H1 (cell line): Measurements from ENCODE around the gene LRP1. TPM values are rescaled to one million over a fixed set of nuclear protein-coding genes. Genes with fewer than 3 reads are reported as not detected.

Experiments
- CTCF ChIA-PET: fragments of 300-600 bp; sonication (Branson Sonifier 250); formaldehyde crosslinking; loops from one replicate; lab custom pipeline; 2021; ENCODE audit not compliant: partially characterized antibody; lab: Charles Lee
- POLR2A ChIA-PET: fragments of 300-600 bp; sonication (Branson Sonifier 250); formaldehyde crosslinking; loops from one replicate; lab custom pipeline; 2021; ENCODE audit warnings: inconsistent platforms; ENCODE audit not compliant: partially characterized antibody; lab: Charles Lee
- DNase-seq, 2 experiments: peaks; one replicate each; pipeline versions ENCODE4 v3.0.0 to v3.0.0-alpha.2; 2010 to 2022; ENCODE audit warnings: low spot score in 2 of 2, low read depth in 1 of 2, mixed read lengths in 1 of 2
- FAIRE-seq: peaks from 2 replicates; lab custom pipeline; 2011; peaks lifted over from hg19 to GRCh38; lab: Jason Lieb, UNC
- H2AFZ ChIP-seq: 2 replicates; pipeline ENCODE4 v1.8.1; 2012; ENCODE audit warnings: low read length, inconsistent platforms
- H2AK5ac ChIP-seq: 2 replicates; pipeline ENCODE4 v1.6.1; 2013; ENCODE audit warnings: low read depth, low read length
- H2BK120ac ChIP-seq: replicated peaks from 2 replicates; pipeline ENCODE3; 2013; ENCODE audit warnings: low read depth, low read length, inconsistent platforms
- H2BK12ac ChIP-seq: 2 replicates; pipeline ENCODE4 v1.6.1; 2013; ENCODE audit warnings: low read depth, low read length
- H2BK15ac ChIP-seq: 2 replicates; pipeline ENCODE4 v1.6.1; 2013; ENCODE audit warnings: low read length
- H2BK20ac ChIP-seq: 2 replicates; pipeline ENCODE4 v1.6.1; 2013; ENCODE audit warnings: low read length
- H2BK5ac ChIP-seq: 2 replicates; pipeline ENCODE4 v1.6.1; 2013; ENCODE audit warnings: low read depth, low read length
- H3K14ac ChIP-seq: 2 replicates; pipeline ENCODE4 v1.6.1; 2013; ENCODE audit warnings: inconsistent platforms; ENCODE audit not compliant: insufficient read length
- H3K18ac ChIP-seq: 2 replicates; pipeline ENCODE4 v1.6.1; 2013; ENCODE audit warnings: low read length; ENCODE audit errors: extremely low read depth
- H3K23ac ChIP-seq: 2 replicates; pipeline ENCODE4 v1.6.1; 2013; ENCODE audit warnings: inconsistent platforms; ENCODE audit not compliant: insufficient read length
- H3K23me2 ChIP-seq: 2 replicates; pipeline ENCODE4 v1.6.1; 2013; ENCODE audit warnings: low read depth, low read length
- H3K27ac ChIP-seq: 2 replicates; pipeline ENCODE4 v1.6.1; 2011; ENCODE audit warnings: low read depth, low read length, inconsistent platforms
- H3K27me3 ChIP-seq, 4 experiments: replicated peaks in 1 of 4; 1 replicate in 1 of 4; 2 replicates in 3 of 4; pipeline versions ENCODE4 v1.6.1 to v1.8.1; 2011 to 2013; ENCODE audit warnings: low read length in 3 of 4, mild to moderate bottlenecking in 3 of 4, inconsistent platforms in 2 of 4, mixed read lengths in 2 of 4, moderate library complexity in 1 of 4; ENCODE audit not compliant: control insufficient read depth in 3 of 4, insufficient read depth in 3 of 4; ENCODE audit errors: extremely low read depth in 1 of 4
- H3K36me3 ChIP-seq, 4 experiments: 2 replicates each; pipeline versions ENCODE4 v1.6.1 to v1.8.1; 2011 to 2013; ENCODE audit warnings: mild to moderate bottlenecking in 4 of 4, low read length in 3 of 4, moderate library complexity in 2 of 4, control low read depth in 1 of 4, inconsistent platforms in 1 of 4; ENCODE audit not compliant: insufficient read depth in 4 of 4, control insufficient read depth in 2 of 4
- H3K4ac ChIP-seq: replicated peaks from 2 replicates; pipeline ENCODE3; 2013; ENCODE audit warnings: low read length, low read depth, mixed read lengths, inconsistent platforms; ENCODE audit not compliant: insufficient read length
- H3K4me1 ChIP-seq, 4 experiments: replicated peaks in 1 of 4; 1 replicate in 1 of 4; 2 replicates in 3 of 4; pipeline versions ENCODE4 v1.6.1 to v1.8.1; 2011 to 2013; ENCODE audit warnings: low read length in 3 of 4, inconsistent platforms in 2 of 4, mixed read lengths in 1 of 4; ENCODE audit not compliant: insufficient read depth in 4 of 4, control insufficient read depth in 3 of 4
- H3K4me2 ChIP-seq, 2 experiments: 2 replicates each; pipeline versions ENCODE4 v1.6.1 to v1.8.1; 2011 to 2013; ENCODE audit warnings: low read depth in 2 of 2, low read length in 2 of 2, control low read depth in 1 of 2, inconsistent platforms in 1 of 2, mild to moderate bottlenecking in 1 of 2; ENCODE audit not compliant: insufficient read depth in 1 of 2
- H3K4me3 ChIP-seq, 4 experiments: fragments of 200-600, 300-600 bp in 1 of 4; sonication (generic), shearing (Covaris generic), sonication (Bioruptor Twin) in 1 of 4; 2 replicates each; pipeline versions ENCODE4 v1.5.1 to v1.8.1; 2011 to 2016; ENCODE audit warnings: low read length in 4 of 4, low read depth in 3 of 4, control low read depth in 2 of 4, inconsistent platforms in 2 of 4, mild to moderate bottlenecking in 2 of 4, mixed read lengths in 1 of 4, moderate library complexity in 1 of 4; ENCODE audit not compliant: insufficient read depth in 2 of 4; ENCODE audit errors: extremely low read depth in 1 of 4
- H3K56ac ChIP-seq: replicated peaks from 2 replicates; pipeline ENCODE3; 2013; ENCODE audit warnings: low read depth, mild to moderate bottlenecking, mixed read lengths, low read length, inconsistent platforms; ENCODE audit not compliant: insufficient read length
- H3K79me1 ChIP-seq: 2 replicates; pipeline ENCODE4 v1.6.1; 2013; ENCODE audit warnings: low read depth, low read length, control low read depth
- H3K79me2 ChIP-seq, 2 experiments: 2 replicates each; pipeline versions ENCODE4 v1.6.1 to v1.8.1; 2012 to 2013; ENCODE audit warnings: low read length in 2 of 2, mild to moderate bottlenecking in 2 of 2, inconsistent platforms in 1 of 2; ENCODE audit not compliant: insufficient read depth in 2 of 2, control insufficient read depth in 1 of 2
- H3K9ac ChIP-seq, 4 experiments: replicated peaks in 1 of 4; 1 replicate in 1 of 4; 2 replicates in 3 of 4; pipeline versions ENCODE4 v1.6.1 to v1.8.1; 2011 to 2013; ENCODE audit warnings: low read depth in 3 of 4, low read length in 3 of 4, control low read depth in 2 of 4, mild to moderate bottlenecking in 2 of 4, moderate library complexity in 2 of 4, inconsistent platforms in 1 of 4; ENCODE audit errors: extremely low read depth in 1 of 4
- H3K9me3 ChIP-seq, 2 experiments: 2 replicates each; pipeline versions ENCODE4 v1.6.1 to v1.8.1; 2012 to 2013; ENCODE audit warnings: mild to moderate bottlenecking in 2 of 2, moderate library complexity in 2 of 2, control low read depth in 1 of 2, inconsistent platforms in 1 of 2, low read depth in 1 of 2, low read length in 1 of 2, mixed read lengths in 1 of 2; ENCODE audit not compliant: insufficient read depth in 2 of 2
- H4K20me1 ChIP-seq, 2 experiments: replicated peaks in 1 of 2; 2 replicates each; pipeline versions ENCODE3 to v1.8.1; 2011 to 2013; ENCODE audit warnings: inconsistent platforms in 2 of 2, low read length in 2 of 2, mild to moderate bottlenecking in 1 of 2; ENCODE audit not compliant: insufficient read depth in 2 of 2, control insufficient read depth in 1 of 2
- H4K5ac ChIP-seq: 2 replicates; pipeline ENCODE4 v1.6.1; 2013; ENCODE audit warnings: low read length, low read depth, mixed read lengths, inconsistent platforms; ENCODE audit not compliant: insufficient read length
- H4K8ac ChIP-seq: 2 replicates; pipeline ENCODE4 v1.8.0; 2013; ENCODE audit warnings: mild to moderate bottlenecking, moderate library complexity, low read length, inconsistent platforms; ENCODE audit not compliant: insufficient read depth; ENCODE audit errors: extremely low read depth
- H4K91ac ChIP-seq: replicated peaks from 2 replicates; pipeline ENCODE3; 2013; ENCODE audit warnings: low read length, mixed read lengths, inconsistent platforms; ENCODE audit not compliant: insufficient read length
- ASH2L ChIP-seq: fragments of 200-600, 300-600 bp; sonication (generic); IDR thresholded peaks from one replicate; pipeline ENCODE4 v1.7.1; 2017; ENCODE audit warnings: low read length
- BRCA1 ChIP-seq: IDR thresholded peaks from 2 replicates; pipeline ENCODE4 v1.6.1; 2012; ENCODE audit warnings: low read depth, low read length, improper control_type of control experiment
- CBX5 ChIP-seq: fragments of 300-800, 300-1000 bp; sonication (generic); IDR thresholded peaks from 2 replicates; pipeline ENCODE4 v1.7.1; 2016; ENCODE audit warnings: antibody characterized with exemption, low read length, low read depth
- CTBP2 ChIP-seq: IDR thresholded peaks from 2 replicates; pipeline ENCODE4 v1.7.0; 2011; ENCODE audit warnings: borderline replicate concordance, mild to moderate bottlenecking, moderate library complexity, mixed read lengths, low read length; ENCODE audit not compliant: insufficient read depth, insufficient read length
- FOSL1 ChIP-seq: IDR thresholded peaks from 2 replicates; pipeline ENCODE4 v1.6.1; 2011; ENCODE audit warnings: mild to moderate bottlenecking, low read depth, low read length, moderate library complexity; ENCODE audit not compliant: insufficient read depth
- RAD21 ChIP-seq, 2 experiments: IDR thresholded peaks in 1 of 2; conservative IDR thresholded peaks in 1 of 2; 2 replicates each; pipeline ENCODE4 v1.6.1; 2011; ENCODE audit warnings: low read depth in 2 of 2, low read length in 2 of 2, improper control_type of control experiment in 1 of 2, inconsistent platforms in 1 of 2, mild to moderate bottlenecking in 1 of 2, moderate library complexity in 1 of 2
- RNF2 ChIP-seq: fragments of 200-900, 300-1000 bp; sonication (generic); IDR thresholded peaks from 2 replicates; pipeline ENCODE4 v1.7.1; 2016; ENCODE audit warnings: borderline replicate concordance, low read depth, mild to moderate bottlenecking, antibody characterized with exemption, low read length; ENCODE audit not compliant: poor library complexity, severe bottlenecking; ENCODE audit errors: missing control alignments
- SIRT6 ChIP-seq: IDR thresholded peaks from one replicate; pipeline ENCODE4 v1.7.1; 2012; ENCODE audit warnings: low read length, inconsistent platforms
- SIX5 ChIP-seq: IDR thresholded peaks from 2 replicates; pipeline ENCODE4 v1.6.1; 2011; ENCODE audit warnings: mild to moderate bottlenecking, low read depth, low read length
- SP4 ChIP-seq: IDR thresholded peaks from 2 replicates; pipeline ENCODE4 v1.6.1; 2012; ENCODE audit warnings: low read length, inconsistent platforms
- TCF12 ChIP-seq: IDR thresholded peaks from 2 replicates; pipeline ENCODE4 v1.6.1; 2011; ENCODE audit warnings: low read depth, mild to moderate bottlenecking, low read length
- ZNF274 ChIP-seq: IDR thresholded peaks from 2 replicates; pipeline ENCODE4 v1.7.0; 2012; ENCODE audit warnings: low read length, borderline replicate concordance; ENCODE audit errors: extremely low read depth
- WGBS, 2 experiments: shearing (Covaris generic) in 1 of 2; methylation state at CpG; one replicate each; pipeline versions ENCODE4 v1.1.6 to v1.1.7; 2013 to 2015; ENCODE audit warnings: low lambda C conversion rate in 2 of 2, mixed read lengths in 2 of 2, inconsistent platforms in 1 of 2, low coverage in 1 of 2, missing lambda C conversion rate in 1 of 2; ENCODE audit not compliant: insufficient replicate concordance in 2 of 2, insufficient coverage in 1 of 2, insufficient read length in 1 of 2; ENCODE audit errors: extremely low coverage in 1 of 2, missing lambda C conversion rate in 1 of 2; 5-methylcytosine and 5-hydroxymethylcytosine counted together
- polyA plus RNA-seq, 7 experiments: library from polyadenylated mRNA; depleted of rRNA in 3 of 7; stranded (reverse) in 5 of 7; unstranded in 2 of 7; fragments of >200 nt in 5 of 7; fragments of 200-250 nt in 2 of 7; gene quantifications; 1 replicate in 5 of 7; 2 replicates in 1 of 7; 4 replicates in 1 of 7; pipeline versions ENCODE4 v1.2.1 to v1.2.3, GENCODE V29; 2011 to 2013; ENCODE audit warnings: missing spikeins in 2 of 7, mixed read lengths in 2 of 7
- total RNA-seq: library from RNA; stranded (reverse); fragmentation: NEBNext Ultra II Directional; extraction: Animal tissue kit (Norgen Biotek cat#: 25700); gene quantifications from 2 replicates; pipeline ENCODE4 v1.2.1, GENCODE V29; 2021

The LRP1 gene
- total and polyA plus RNA-seq, 2 of the 8 experiments (the other 6 are each of a cell fraction or from before 2014, with no cell fraction given): 35.3 to 92.5 TPM

DNA sequence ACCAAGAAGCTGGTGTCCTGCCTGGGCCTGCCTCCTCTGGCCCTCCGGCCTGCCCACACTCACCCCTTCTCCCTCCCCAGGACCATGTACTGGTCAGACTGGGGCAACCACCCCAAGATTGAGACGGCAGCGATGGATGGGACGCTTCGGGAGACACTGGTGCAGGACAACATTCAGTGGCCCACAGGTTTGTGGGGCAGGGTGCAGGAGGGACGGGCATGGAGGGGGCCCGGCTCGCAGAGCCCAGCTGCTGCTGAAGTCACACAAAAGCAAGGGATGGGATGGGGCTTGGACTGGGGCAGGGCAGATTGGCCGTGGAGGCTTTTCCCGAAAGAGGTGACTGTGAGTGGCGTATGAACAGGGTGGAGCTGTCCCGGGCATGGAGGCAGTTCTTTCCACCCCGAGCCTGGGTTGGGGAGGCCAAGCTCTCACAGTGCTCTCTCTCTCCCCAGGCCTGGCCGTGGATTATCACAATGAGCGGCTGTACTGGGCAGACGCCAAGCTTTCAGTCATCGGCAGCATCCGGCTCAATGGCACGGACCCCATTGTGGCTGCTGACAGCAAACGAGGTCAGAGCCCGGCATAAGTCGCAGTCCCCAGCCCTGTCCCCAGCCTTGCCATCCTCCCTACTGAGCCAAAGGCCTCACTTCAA is 80.5 kb downstream of the LRP1 start:
- Histone ChIP-seq H3K79me1 (no peaks in the 10 kb centered on the region), H3K23ac (no peak overlapping the region), H3K27me3 (peaks cover 0 to 2% (median under 1%) of the 10 kb centered on the region in 4 experiments; a peak in 2 of 7 replicates), H4K91ac (no peak overlapping the region), H3K14ac (no peak overlapping the region), H2BK20ac (no peak overlapping the region), H2AK5ac (no peak overlapping the region), H2AFZ (no peak overlapping the region), H2BK15ac (no peak overlapping the region), H3K4me2 (no peak overlapping the region), H2BK120ac (no peak overlapping the region), H3K79me2 (no peaks in the 10 kb centered on the region), H2BK5ac (no peak overlapping the region), H4K20me1 (peaks cover 7 to 14% of the 10 kb centered on the region in 2 experiments), H3K9me3 (no peaks in the 10 kb centered on the region), H3K56ac (no peak overlapping the region), H3K27ac (no peak overlapping the region), H3K4ac (no peak overlapping the region), H2BK12ac (no peak overlapping the region), H3K23me2 (no peaks in the 10 kb centered on the region), H3K18ac (no peak overlapping the region), H4K5ac (no peak overlapping the region), H3K4me1 (peaks cover 0 to 5% (median 4%) of the 10 kb centered on the region in 4 experiments; a peak in 5 of 7 replicates), H3K4me3 (no peak overlapping the region), H3K9ac (no peak overlapping the region), H4K8ac (no peak overlapping the region), H3K36me3 (peaks cover 25 to 68% (median 53%) of the 10 kb centered on the region in 4 experiments)
- FAIRE-seq: no peak
- CTCF ChIA-PET: interaction anchor here (1.0 to 3.4 kb wide), 7 partner anchors 17 to 246 kb away, joined by 3 to 13 read pairs (median 3); partner anchors contain the start of gene INHBE
- WGBS, 2 experiments: 91% methylated on average over 21 of the region's 22 CpGs; no CpG with 5 or more reads in 1 of the 2 experiments
- DNase-seq: no peak
- POLR2A ChIA-PET: interaction anchor here (0.8 to 7.0 kb wide), 9 partner anchors 13 to 109 kb away, joined by 3 to 53 read pairs (median 4); partner anchors contain the start of gene SHMT2
- TF ChIP-seq CTBP2 (no peak), CBX5 (no peak), RAD21 (IDR thresholded peaks at IDR 0.05 in 1 of 2, conservative IDR thresholded peaks at IDR 0.05 in 1 of 2; ENCODE audit: low read depth in 2 of 2, low read length in 2 of 2) (no peak), BRCA1 (no peak), SP4 (no peak), SIX5 (no peak), SIRT6 (no peak), TCF12 (no peak), ASH2L (no peak), ZNF274 (no peak), FOSL1 (no peak), RNF2 (no peak)
